Right lobe of liver (tissue), 4 donors: ENCODE measurements around the gene CENPX.

Experiments
- CTCF ChIP-seq, 4 donors: fragments of 200-600 bp in 3 of 4; fragments of 450-650 bp in 1 of 4; IDR thresholded peaks; one replicate each; pipeline versions ENCODE4 v1.5.1 to v1.8.0; 2016 to 2022; ENCODE audit warnings: antibody characterized with exemption in 4 of 4, mild to moderate bottlenecking in 2 of 4
- POLR2A ChIP-seq: fragments of 450-650 bp; IDR thresholded peaks from one replicate; pipeline ENCODE4 v1.6.1; 2017; ENCODE audit warnings: antibody characterized with exemption, mild to moderate bottlenecking
- donor health status: DM: no; HTN: no; CAD: no.
- donor health status: DM: no; HTN: no; CAD: no.
- donor health status: DM: no; HTN: yes; CAD: no.

GRCh38 chr17:82000803-82001570 lies 21.7 kb downstream of the CENPX start:
- TF ChIP-seq CTCF (IDR thresholded peaks at IDR 0.05) (no peak), POLR2A (no peak)
